GM18868 (cell line): ENCODE measurements around the gene KRTAP4-3.
"Not testable (repeated sequence)": the region's sequence is repeated elsewhere in the genome, so short reads cannot be mapped to it uniquely, and the experiment has no call there.

ENCODE experiments used
- ATAC-seq: cut with Tn5 transposase; IDR thresholded peaks from one replicate; pipeline ENCODE4 v1.9.1; 2021; ENCODE audit warnings: mild to moderate bottlenecking, moderate library complexity; ENCODE audit not compliant: unreplicated experiment

Gene KRTAP4-3

GRCh38 chr17:41153856-41154255 lies 14.2 kb downstream of the KRTAP4-3 start:
- ATAC-seq, result no peak

- no peak for ATAC-seq
These were observed 16.5 kb downstream of the KRTAP4-3 start for GRCh38 chr17:41151525-41151924.

- ATAC-seq, result no peak
These were observed 18.0 kb downstream of the KRTAP4-3 start for GRCh38 chr17:41150026-41150425.

GRCh38 chr17:41149652-41149985 lies 18.4 kb downstream of the KRTAP4-3 start, which contains the start of gene KRTAP4-5:
KRTAP4-5 (minus strand) TSS chr17:41149825; CDS start chr17:41149767, 58 bp downstream.
- no peak for ATAC-seq

GRCh38 chr17:41148971-41149651 lies 18.9 kb downstream of the KRTAP4-3 start:
- ATAC-seq, result not testable (repeated sequence)

DNA sequence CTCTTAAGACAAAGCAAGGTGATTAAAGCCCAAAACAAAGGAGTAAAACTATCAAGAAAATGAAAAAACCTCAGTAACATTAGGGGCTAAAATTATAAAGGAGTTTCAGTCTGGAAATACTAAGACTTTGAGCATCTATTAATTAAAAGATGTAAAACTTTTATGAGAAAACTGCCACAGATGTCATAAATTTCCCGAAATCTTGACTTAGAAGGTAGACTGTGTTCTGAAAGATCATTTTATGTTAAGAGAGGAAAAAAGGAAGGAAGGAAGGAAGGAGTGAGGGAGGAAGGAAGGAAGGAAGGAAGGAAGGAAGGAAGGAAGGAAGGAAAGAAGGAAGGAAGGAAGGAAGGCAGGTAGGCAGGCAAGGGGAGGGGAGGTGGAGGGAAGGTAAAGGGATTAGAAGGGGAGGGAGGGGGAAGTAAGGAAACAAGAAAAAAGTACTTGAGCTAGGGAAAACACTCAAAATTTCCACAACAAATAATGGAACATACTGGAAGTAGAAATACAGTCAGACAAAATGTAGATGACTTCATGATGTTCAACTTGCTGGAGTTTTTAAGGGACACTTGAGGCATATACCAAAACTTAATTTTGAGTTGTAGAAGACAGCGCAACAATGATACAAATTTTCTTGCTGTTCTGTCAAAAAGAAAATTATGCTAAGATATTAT lies 20.4 kb downstream of the KRTAP4-3 start:
- no peak for ATAC-seq

- no peak for ATAC-seq
These were observed 22.8 kb downstream of the KRTAP4-3 start for GRCh38 chr17:41145261-41145660.

DNA sequence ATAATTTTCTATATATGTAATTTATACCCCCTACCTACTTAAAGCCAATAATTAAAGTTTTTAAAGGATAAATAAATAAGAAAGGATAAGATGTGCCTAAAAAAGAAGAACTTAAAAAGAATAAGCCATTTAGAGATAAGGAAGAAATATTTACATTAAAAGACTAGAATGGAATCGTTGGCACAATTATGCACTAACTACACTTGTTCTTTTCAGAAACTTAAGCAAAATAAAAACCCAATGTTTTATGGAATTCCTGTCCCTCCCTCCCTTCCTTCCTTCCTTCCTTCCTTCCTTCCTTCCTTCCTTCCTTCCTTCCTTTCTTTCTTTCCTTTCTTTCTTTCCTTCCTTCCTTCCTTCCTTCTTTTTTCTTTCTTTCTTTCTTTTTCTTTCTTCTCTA lies 23.2 kb downstream of the KRTAP4-3 start:
- ATAC-seq, result no peak

DNA sequence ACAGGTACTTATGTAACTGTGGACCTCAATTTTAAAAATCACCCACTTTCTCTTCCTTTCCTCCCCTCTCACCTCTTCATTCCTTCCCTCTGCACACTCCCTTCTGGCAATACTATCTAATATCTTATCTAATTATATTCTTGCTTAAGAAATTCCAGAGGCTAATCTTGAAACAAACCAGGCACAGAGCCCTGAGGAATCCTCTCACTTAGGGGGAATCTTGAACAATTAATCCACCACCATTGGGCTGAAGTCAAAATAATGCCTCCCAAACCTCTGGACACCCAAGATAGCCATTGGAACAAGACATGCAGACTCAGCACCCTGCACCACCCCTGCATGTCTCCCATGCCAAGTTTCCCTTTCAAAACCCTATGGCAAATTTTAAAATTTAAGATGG lies 26.7 kb downstream of the KRTAP4-3 start:
- ATAC-seq, result no peak

DNA sequence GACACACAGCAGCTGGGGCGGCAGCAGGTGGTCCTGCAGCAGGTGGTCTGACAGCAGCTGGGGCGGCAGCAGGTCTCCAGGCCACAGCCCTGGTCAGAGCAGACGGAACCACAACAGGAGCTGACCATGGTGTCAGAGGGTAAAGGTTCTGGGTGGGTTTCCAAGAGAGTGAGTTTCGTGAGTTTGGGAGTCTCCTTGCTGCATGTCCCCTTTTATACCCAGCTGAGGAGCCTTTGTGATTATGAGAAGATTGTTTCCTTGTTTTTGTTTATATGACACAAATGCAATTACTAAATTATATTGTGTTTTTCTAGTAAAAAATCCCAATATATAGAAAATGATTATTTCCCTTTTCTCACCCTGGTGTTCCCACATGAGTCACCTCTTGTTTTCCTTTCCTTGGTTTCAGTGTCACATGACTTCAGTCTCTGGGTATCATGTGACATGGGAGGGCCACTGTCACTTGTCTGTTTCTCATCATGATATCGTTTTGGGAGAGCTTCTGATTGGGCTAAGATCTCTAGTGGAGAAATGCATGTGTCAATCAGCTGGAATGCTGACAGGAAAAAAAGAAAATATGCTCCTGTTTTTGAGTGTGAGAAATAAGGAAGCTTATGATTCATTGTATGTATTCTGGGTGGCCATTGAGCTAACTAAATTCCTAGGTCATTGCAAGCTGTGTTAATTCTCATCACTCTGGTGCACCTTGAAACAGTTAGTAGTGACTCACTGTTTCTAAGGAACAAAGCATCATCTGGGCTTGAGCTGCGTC lies 27.5 kb downstream of the KRTAP4-3 start, which contains the start of gene KRTAP4-6:
TSS of gene KRTAP4-6 (minus strand) at position 185 of the 772 bp plus-strand sequence. CDS start at position 128, 57 bp downstream.
- no peak for ATAC-seq

DNA sequence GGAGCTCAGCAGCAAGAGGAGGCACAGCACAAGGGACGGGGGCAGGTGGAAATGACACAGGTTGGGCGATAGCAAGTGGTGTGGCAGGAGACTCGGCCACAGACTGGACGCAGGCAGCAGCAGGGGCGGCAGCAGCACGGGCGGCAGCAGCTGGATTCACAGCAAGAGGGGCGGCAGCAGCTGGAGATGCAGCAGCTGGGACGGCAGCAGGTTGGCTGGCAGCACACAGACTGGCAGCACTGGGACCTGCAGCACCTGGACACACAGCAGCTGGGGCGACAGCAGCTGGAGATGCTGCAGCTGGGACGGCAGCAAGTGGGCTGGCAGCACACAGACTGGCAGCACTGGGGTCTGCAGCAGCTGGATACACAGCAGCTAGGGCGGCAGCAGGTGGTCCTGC lies 28.2 kb downstream of the KRTAP4-3 start:
- not testable (repeated sequence) for ATAC-seq

DNA sequence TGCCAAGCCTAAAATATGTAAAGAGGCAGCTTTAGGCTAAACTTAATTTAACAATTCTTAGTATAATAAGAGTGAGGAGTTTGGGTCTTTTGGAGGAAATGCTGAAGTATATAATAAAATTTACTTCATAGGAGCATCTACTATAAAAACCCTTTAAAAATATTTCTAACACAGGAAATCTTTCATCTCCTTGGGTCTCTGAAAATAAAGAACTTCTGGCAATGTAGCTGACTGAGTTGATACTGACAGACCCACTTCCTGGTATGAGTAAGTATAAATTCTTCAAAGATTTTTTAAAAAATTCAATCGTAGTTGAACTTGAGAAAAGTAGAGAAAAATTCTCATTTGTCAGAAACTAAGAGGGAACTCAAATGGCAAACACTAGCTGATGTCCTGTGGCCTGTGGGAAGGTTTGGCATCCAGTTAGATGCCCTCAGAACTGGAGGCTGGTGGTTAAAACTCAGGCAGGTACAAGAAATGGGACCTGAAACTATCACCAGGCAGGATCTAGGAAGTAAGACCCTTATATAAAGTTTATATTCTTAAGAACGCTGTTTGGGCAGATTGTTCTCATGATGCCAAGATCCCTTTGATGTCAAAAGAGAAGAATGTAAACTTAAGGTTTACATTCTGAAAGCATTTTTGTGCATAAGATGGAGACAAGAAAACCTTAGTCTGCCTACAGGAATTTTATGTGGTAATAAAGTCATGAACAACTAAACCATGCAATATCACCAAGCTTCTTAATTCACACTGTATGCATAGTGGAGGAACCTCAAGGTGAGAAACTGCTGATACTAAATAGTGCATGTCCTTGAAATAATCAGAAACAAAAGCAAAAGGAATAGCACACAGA lies 33.9 kb downstream of the KRTAP4-3 start:
- no peak for ATAC-seq

GRCh38 chr17:41131979-41132378 lies 36.0 kb downstream of the KRTAP4-3 start:
- no peak for ATAC-seq

DNA sequence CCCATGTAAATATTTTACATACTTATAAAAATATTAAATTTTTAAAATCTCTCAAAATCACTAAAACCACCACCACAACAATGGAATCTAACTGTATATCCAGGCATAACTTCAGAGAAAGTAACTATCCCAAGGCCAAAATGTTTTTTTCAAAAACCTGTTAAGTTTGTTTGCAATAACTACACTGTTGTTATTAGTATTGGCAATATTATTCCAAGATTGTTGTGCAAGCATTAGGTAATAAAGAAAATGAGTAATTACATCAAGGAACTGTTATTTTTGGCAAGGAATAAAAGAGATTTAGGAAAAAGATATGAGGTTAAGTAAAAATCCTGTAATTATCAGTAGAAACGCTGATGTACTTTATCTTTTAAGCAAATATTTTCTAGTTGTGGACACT lies 40.6 kb downstream of the KRTAP4-3 start:
- no peak for ATAC-seq

DNA sequence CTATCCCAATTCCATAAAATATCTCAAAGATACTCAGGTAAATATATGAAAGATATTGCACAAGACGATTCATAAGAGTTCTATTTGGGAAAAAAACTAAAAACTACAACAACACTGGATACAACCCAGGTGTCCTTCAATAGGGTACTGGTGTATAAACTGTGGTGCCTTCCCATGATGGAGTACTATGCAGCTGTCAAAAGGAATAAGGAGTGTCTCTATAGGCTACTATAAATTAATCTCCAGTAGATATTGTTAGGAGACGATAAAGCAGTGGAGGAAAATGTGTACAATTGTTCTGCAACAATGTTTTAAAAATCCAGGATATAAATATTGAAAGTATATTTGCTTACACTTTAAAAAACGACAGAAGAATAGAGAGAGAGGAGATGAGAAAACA lies 41.6 kb downstream of the KRTAP4-3 start:
- no peak for ATAC-seq

DNA sequence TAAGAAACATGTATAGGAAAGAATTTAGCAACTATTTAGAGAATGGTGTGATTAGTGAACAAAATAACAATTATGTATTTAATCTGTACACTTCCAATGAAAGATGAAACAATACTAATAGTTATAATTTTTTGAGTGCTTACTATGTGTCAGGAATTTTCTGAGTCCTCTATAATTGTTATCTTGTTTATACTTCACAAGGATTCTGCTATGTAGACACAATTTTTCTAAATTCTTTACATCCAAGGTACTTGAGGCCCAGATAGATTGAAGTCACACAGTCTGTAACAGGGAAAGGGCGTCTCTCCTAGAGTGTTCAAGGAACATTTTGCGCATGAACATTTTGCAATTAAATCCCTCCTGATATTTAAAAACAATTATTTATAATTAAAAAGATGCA lies 43.0 kb downstream of the KRTAP4-3 start:
- no peak for ATAC-seq

DNA sequence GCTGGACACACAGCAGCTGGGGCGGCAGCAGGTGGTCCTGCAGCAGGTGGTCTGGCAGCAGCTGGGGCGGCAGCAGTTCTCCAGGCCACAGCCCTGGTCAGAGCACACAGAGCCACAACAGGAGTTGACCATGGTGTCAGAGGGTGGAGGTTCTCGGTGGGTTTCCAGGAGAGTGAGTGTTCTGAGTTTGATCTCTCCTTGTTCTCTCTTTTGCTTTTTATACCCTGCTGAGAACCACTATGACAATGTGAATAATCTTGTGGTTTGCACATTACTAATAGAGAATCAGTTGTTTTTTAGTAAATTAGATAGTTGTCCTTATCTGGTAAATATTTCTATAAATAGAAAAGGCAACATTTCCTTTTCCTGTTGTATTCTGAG lies 44.0 kb downstream of the KRTAP4-3 start, which contains the start of gene KRTAP4-12:
TSS of gene KRTAP4-12 (minus strand) at position 192 of the 381 bp plus-strand sequence. CDS start at position 132, 60 bp downstream.
- ATAC-seq, result not testable (repeated sequence)

GRCh38 chr17:41123292-41123990 lies 44.6 kb downstream of the KRTAP4-3 start:
- ATAC-seq, result not testable (repeated sequence)

DNA sequence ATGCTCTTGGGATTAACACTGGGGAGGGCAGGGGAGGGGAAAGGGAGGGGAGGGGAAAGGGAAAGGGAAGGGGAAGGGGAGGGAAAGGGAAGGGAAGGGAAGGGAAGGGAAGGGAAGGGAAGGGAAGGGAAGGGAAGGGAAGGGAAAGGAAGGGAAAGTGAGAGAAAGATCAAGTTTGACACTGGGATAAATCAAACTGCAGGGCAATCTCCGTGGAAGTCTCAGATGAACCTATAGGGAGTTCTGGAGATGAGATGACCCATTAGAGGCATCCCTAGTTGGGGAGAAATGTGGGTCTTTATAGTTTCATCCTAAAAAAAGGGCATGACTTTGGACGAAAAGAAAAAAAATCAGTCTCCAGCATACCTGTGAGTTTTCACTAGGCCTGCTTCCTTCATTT lies 46.3 kb downstream of the KRTAP4-3 start:
- ATAC-seq, result no peak
